ENCODE data around the gene PLB1.
"Not testable (repeated sequence)": the region's sequence is repeated elsewhere in the genome, so short reads cannot be mapped to it uniquely, and the experiment has no call there.

The PLB1 gene

DNA sequence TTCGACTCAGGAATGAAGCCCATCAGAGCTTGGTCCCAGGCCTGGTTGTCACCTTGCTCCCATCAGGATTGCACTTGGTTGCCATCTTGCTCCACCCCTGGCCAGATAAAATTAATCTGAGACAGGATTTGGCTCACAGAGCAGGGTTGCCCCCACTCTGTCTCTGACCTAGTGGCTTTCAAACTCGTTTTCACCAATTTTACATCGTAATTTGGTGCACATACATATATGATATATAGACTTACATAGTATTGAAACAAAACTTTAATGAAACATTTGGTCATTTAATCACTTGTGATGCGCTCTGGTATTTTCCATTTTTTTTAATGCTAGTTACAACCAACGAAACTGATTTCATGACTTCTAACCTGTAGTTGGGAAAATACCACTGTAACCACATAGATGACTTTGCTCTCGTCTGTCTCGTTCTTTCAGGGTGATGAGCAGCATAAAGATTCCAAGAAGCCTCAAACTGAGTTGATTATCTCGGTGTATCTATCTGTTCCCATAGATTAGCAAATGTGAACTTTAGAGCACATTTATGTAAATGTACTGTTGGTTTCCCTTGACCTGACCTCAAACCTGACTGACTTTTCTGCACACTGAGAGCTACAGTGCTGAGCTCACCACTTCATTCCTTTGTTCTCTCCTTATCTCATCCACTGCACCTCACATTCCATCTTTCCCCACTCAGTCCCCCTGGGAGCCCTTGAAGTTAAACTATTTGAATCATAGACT, 30.5 kb upstream of the PLB1 start:
- in situ Hi-C loops (cut with HindIII; ENCODE audit: low sequenced_read_pairs): no loop called here
- no peak for DNase-seq (ENCODE audit: low read depth, low spot score)
- H3K4me3 ChIP-seq (ENCODE audit: low read depth, low read length): no peak overlapping the region
- TF ChIP-seq, protein P1, sequence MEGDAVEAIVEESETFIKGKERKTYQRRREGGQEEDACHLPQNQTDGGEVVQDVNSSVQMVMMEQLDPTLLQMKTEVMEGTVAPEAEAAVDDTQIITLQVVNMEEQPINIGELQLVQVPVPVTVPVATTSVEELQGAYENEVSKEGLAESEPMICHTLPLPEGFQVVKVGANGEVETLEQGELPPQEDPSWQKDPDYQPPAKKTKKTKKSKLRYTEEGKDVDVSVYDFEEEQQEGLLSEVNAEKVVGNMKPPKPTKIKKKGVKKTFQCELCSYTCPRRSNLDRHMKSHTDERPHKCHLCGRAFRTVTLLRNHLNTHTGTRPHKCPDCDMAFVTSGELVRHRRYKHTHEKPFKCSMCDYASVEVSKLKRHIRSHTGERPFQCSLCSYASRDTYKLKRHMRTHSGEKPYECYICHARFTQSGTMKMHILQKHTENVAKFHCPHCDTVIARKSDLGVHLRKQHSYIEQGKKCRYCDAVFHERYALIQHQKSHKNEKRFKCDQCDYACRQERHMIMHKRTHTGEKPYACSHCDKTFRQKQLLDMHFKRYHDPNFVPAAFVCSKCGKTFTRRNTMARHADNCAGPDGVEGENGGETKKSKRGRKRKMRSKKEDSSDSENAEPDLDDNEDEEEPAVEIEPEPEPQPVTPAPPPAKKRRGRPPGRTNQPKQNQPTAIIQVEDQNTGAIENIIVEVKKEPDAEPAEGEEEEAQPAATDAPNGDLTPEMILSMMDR (IDR thresholded peaks at IDR 0.05; ENCODE audit: low read depth, low read length): no peak

DNA sequence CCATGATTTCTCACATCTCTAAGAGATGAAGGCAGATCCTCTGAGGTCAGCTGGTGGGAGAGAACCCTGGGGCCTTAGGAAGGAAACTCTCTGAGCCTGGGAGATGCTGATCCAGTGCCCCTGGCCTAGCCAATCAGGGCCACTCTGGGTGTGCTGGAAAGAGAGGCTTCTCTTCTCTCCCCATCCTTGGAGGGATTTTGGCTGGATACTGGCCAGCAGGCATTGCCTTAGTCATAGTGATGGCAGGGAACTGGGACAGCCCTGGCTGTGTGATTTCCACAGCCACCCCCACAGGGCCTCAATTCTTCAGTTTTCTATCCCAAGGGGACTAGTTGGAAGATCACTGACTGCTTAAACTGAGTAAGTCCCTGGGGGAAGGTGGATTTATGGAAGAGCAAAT, 26.6 kb upstream of the PLB1 start:
- TF ChIP-seq, protein P1 (IDR thresholded peaks at IDR 0.05; ENCODE audit: low read depth, low read length): no peak
- H3K4me3 ChIP-seq (ENCODE audit: low read depth, low read length): no peak overlapping the region
- DNase-seq (ENCODE audit: low read depth, low spot score): no peak
- in situ Hi-C loops (cut with HindIII; ENCODE audit: low sequenced_read_pairs): no loop called here

DNA sequence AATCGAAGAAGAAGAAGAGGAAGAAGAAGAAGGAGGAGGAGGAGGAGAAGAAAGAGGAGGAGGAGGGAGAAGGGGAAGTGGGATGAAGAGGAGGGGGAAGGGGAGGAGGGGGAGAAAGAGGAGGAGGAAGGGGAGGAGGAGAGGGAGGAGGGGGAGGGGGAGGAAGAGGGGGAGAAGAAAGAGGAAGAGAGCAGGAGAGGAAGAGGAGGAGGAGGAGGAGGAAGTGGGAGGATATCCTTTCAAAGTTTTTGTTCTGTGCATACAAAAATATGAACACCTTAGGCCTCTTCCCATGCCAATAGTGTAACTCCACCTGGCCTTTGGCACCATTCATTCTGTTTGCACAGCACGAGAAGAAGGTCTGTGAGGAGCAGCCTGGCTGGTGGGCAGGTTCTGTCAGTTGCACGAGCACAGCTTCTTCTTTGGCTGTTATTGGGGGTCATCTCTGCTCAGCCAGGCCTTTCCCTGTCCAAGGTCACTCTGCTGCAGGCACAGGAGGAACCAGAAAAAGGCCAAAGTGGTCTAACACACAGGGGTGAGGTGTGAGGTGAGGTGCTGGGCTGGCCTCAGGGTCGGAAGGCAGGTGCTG, 25.8 kb upstream of the PLB1 start:
- no peak for DNase-seq (ENCODE audit: low read depth, low spot score)
- in situ Hi-C loops (cut with HindIII; ENCODE audit: low sequenced_read_pairs): no loop called here
- TF ChIP-seq, protein P1 (IDR thresholded peaks at IDR 0.05; ENCODE audit: low read depth, low read length): no peak
- no peak overlapping the region for H3K4me3 ChIP-seq (ENCODE audit: low read depth, low read length)

DNA sequence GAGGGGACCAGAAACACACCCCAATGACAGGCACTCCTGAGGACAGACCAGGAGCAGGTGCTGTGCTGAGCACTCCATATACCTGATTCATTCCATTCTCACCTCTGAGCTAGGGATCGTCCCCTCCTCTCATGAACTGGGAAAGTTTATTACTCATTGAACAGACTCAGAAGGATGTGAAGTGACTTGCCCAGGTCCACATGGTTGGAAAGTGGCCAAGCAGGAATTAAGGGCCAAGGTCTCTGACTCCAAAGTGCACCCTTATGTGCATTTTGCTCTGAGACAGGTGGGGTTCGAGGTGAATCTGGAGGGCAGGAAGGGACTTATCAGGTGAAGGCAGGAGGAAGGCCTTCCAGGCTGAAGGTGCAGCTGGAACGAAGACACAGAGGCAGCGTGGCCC, 25.1 kb upstream of the PLB1 start:
- TF ChIP-seq, protein P1 (IDR thresholded peaks at IDR 0.05; ENCODE audit: low read depth, low read length): no peak
- H3K4me3 ChIP-seq (ENCODE audit: low read depth, low read length): no peak overlapping the region
- no peak for DNase-seq (ENCODE audit: low read depth, low spot score)
- in situ Hi-C loops (cut with HindIII; ENCODE audit: low sequenced_read_pairs): no loop called here

DNA sequence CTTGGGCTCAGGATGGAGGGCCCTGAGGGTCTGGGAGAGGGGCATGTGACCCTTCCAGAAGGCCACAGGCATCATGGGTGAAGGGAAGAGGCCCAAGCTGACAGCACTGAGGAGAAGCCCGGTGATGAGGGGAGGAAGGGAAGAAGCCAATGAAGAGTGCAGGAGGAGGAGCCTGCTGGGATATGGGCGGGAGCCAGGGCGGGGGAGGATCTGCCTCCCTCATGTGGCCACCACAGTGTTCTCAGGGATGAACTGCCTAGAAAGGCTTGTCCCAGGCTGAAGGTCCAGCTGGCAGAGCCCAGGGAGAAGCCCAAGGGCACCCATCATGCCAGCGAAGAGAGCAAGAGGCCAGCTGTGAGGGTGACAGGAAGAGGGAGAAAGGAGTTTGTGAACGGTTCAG, 24.6 kb upstream of the PLB1 start:
- DNase-seq (ENCODE audit: low read depth, low spot score): no peak
- in situ Hi-C loops (cut with HindIII; ENCODE audit: low sequenced_read_pairs): no loop called here
- TF ChIP-seq, protein P1 (IDR thresholded peaks at IDR 0.05; ENCODE audit: low read depth, low read length): no peak
- no peak overlapping the region for H3K4me3 ChIP-seq (ENCODE audit: low read depth, low read length)

DNA sequence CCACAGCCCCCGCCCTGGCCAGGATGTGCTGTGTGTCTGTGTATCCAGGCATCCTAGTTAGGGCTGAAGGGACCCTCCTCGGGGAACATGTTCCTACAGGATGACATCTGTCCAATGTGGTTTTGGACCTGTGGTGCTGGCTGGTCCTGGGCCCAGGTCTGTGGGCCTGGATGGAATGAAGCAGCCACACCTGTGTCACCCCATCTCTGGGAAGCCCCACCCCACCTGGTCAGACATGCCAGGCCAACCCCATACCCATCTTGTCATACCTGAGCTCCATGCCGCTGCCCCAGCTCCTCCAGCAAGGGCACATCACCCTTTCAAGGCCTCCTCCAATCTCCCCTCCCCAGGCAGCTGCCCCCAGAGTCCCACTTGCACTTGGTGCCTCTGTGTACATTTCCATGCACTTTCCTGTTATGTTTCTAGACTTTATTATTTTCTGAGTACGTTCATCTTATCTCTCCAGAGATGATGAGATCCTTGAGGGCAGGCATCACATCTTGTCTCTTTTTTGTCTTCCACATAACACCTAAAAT, 24.1 kb upstream of the PLB1 start:
- in situ Hi-C loops (cut with HindIII; ENCODE audit: low sequenced_read_pairs): no loop called here
- DNase-seq (ENCODE audit: low read depth, low spot score): no peak
- TF ChIP-seq, protein P1 (IDR thresholded peaks at IDR 0.05; ENCODE audit: low read depth, low read length): no peak

GRCh38 chr2:28472641-28473040, 23.2 kb upstream of the PLB1 start:
- DNase-seq (ENCODE audit: low read depth, low spot score); H3K4me3 ChIP-seq (ENCODE audit: low read depth, low read length); in situ Hi-C loops (cut with HindIII; ENCODE audit: low sequenced_read_pairs): not testable (repeated sequence)

More for the DNA sequence above, 24.1 kb upstream of the PLB1 start:
- no peak overlapping the region for H3K4me3 ChIP-seq (ENCODE audit: low read depth, low read length)
